ENCODE measurements around the gene PKD1L1. TPM values are rescaled to one million over a fixed set of nuclear protein-coding genes. Genes with fewer than 3 reads are reported as not detected.

The PKD1L1 gene
- total and polyA plus RNA-seq, 2 experiments from 2014 or later = 0.15 to 0.54 TPM

DNA sequence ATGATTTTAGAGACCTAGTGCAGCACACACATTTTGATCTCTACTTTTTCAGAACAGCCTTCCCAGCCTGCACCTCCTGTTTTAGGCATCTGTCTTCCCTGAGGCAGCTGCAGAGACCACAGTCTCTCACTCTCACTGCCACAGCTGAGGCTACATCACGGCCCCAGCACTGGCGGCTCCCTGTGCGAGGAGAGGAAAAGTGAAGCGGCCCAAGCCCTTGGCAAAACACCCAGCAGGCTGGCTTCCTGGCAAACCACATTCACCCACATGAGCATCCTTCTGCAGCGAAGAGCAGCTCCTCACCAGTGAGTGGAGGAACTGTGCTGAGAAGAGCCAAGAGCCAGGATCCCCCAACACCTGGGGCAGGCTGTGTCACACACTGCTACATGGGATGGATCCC is 17.2 kb upstream of the PKD1L1 start:
- no peak overlapping the region for H3K27ac ChIP-seq
- H3K4me1 ChIP-seq (ENCODE audit: low read depth) = no peaks in the 10 kb centered on the region
- DNase-seq (ENCODE audit: low read depth in 1 of 2, low spot score in 1 of 2) = no peak
- peaks cover 40% of the 10 kb centered on the region for H3K36me3 ChIP-seq
- TF ChIP-seq, protein P1, sequence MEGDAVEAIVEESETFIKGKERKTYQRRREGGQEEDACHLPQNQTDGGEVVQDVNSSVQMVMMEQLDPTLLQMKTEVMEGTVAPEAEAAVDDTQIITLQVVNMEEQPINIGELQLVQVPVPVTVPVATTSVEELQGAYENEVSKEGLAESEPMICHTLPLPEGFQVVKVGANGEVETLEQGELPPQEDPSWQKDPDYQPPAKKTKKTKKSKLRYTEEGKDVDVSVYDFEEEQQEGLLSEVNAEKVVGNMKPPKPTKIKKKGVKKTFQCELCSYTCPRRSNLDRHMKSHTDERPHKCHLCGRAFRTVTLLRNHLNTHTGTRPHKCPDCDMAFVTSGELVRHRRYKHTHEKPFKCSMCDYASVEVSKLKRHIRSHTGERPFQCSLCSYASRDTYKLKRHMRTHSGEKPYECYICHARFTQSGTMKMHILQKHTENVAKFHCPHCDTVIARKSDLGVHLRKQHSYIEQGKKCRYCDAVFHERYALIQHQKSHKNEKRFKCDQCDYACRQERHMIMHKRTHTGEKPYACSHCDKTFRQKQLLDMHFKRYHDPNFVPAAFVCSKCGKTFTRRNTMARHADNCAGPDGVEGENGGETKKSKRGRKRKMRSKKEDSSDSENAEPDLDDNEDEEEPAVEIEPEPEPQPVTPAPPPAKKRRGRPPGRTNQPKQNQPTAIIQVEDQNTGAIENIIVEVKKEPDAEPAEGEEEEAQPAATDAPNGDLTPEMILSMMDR (IDR thresholded peaks at IDR 0.05; ENCODE audit: low read depth, low read length) = no peak
- H3K27me3 ChIP-seq = no peaks in the 10 kb centered on the region
- H3K4me3 ChIP-seq = no peak overlapping the region
- H3K9me3 ChIP-seq (ENCODE audit: low read depth) = no peaks in the 10 kb centered on the region

DNA sequence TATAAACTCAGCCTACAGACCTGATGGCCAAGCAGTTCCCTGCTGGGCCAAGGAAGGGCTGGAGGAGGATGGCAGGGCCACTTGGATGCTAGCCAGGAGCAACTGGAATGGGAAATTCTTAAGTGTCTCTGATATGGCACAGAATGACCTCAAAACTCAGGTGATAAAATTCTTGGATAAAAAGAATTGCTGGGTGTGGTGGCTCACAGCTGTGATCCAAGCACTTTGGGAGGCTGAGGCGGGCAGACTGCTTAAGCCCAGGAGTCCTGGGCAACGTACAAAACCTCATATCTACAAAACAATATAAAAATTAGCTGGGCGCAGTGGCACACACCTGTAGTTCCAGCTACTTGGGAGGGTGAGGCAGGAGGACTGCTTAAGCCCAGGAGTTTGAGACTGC is 14.0 kb upstream of the PKD1L1 start:
- Histone ChIP-seq H3K4me1 (ENCODE audit: low read depth) (no peaks in the 10 kb centered on the region), H3K36me3 (peaks cover 37% of the 10 kb centered on the region), H3K9me3 (ENCODE audit: low read depth) (no peaks in the 10 kb centered on the region), H3K4me3 (no peak overlapping the region), H3K27ac (no peak overlapping the region), H3K27me3 (no peaks in the 10 kb centered on the region)
- TF ChIP-seq, protein P1 (IDR thresholded peaks at IDR 0.05; ENCODE audit: low read depth, low read length) = no peak
- DNase-seq (ENCODE audit: low read depth in 1 of 2, low spot score in 1 of 2) = no peak

DNA sequence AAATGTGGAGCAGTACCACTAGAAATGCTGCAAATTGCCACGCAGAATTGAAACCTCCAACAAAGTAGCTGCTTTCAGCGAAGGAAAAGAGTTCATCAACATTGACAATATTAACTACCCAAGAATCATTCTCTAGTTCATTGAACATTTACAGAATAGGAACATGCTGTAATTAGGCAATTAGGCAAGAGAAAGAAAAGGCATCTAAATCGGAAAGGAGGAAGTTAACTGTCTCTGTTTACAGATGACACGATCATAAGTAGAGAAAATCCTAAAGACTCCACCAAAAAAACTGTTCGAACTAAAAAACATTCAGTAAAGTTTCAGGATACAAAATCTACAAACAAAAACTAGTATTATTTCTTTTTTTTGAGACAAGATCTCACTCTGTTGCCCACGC is 8.9 kb upstream of the PKD1L1 start:
- Histone ChIP-seq H3K4me3 (no peak overlapping the region), H3K4me1 (ENCODE audit: low read depth) (peaks cover 4% of the 10 kb centered on the region), H3K27me3 (no peaks in the 10 kb centered on the region), H3K36me3 (peaks cover 9% of the 10 kb centered on the region), H3K27ac (no peak overlapping the region), H3K9me3 (ENCODE audit: low read depth) (no peaks in the 10 kb centered on the region)
- TF ChIP-seq, protein P1 (IDR thresholded peaks at IDR 0.05; ENCODE audit: low read depth, low read length) = no peak
- DNase-seq (ENCODE audit: low read depth in 1 of 2, low spot score in 1 of 2) = no peak

DNA sequence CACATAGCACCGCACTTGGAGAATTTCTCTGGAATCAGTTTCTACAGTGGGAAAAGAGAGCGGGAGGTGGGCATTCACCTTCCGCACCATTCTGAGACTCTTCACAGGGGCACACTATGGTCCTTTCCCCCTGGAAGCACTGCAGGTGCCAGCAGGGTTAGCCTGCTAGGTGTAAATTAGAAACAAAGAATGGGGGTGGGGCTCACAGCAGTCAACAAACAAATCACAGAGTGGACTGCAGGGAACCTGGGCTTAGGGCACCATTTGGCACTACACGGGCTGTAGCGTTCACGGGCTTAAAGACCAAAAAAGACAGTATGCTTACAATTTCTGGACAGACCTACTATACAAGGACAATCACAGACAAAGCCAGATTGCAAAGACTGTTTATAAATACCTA is 8.0 kb upstream of the PKD1L1 start:
- Histone ChIP-seq H3K27ac (no peak overlapping the region), H3K4me1 (ENCODE audit: low read depth) (peaks cover 4% of the 10 kb centered on the region), H3K36me3 (peaks cover 8% of the 10 kb centered on the region), H3K9me3 (ENCODE audit: low read depth) (no peaks in the 10 kb centered on the region), H3K27me3 (no peaks in the 10 kb centered on the region), H3K4me3 (no peak overlapping the region)
- no peak for DNase-seq (ENCODE audit: low read depth in 1 of 2, low spot score in 1 of 2)
- TF ChIP-seq, protein P1 (IDR thresholded peaks at IDR 0.05; ENCODE audit: low read depth, low read length) = no peak

DNA sequence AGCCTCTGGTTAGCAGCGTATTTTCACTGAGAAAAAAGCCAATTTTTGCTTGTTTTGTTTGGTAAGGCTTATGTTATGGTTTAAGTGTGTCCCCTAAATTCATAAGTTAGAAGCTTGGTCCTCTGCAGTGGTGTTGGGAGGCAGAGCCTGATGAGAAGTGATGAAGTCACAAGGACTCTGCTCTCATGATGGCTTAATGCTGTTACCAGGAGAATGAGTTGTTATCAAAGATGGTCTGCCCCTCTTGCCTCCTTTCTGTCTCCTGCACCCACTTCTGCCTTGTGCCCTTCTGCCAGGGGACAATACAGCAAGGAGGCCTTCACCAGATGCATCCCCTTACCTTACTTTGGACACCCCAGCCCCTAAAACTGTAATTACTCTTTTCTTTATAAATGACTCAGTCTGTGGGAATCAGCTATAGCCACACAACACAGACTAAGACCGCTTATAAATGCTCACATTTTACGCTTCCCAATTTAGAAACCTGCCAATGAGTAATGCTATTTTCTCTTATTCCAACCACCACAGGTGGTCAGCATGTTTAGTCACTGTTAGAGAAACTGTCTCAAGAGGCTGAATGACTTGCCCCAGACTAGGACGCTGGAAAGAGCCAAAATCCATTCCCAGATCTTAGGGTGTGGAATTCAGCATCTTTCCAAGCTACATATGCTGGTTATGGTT is 6.1 kb upstream of the PKD1L1 start:
- TF ChIP-seq, protein P1 (IDR thresholded peaks at IDR 0.05; ENCODE audit: low read depth, low read length) = no peak
- Histone ChIP-seq H3K27me3 (no peaks in the 10 kb centered on the region), H3K27ac (no peak overlapping the region), H3K9me3 (ENCODE audit: low read depth) (no peaks in the 10 kb centered on the region), H3K4me1 (ENCODE audit: low read depth) (peaks cover 4% of the 10 kb centered on the region), H3K4me3 (no peak overlapping the region), H3K36me3 (peaks cover 5% of the 10 kb centered on the region)
- no peak for DNase-seq (ENCODE audit: low read depth in 1 of 2, low spot score in 1 of 2)
